GM19395 (cell line): Measurements from ENCODE around the gene SLC29A1.

ENCODE experiments used
- ATAC-seq: cut with Tn5 transposase; IDR thresholded peaks from one replicate; pipeline ENCODE4 v1.9.1; 2021; ENCODE audit warnings: mild to moderate bottlenecking, moderate library complexity; ENCODE audit not compliant: unreplicated experiment

SLC29A1 gene

GRCh38 chr6:44277763-44278162 is 54.4 kb downstream of the SLC29A1 start:
- no peak for ATAC-seq

DNA sequence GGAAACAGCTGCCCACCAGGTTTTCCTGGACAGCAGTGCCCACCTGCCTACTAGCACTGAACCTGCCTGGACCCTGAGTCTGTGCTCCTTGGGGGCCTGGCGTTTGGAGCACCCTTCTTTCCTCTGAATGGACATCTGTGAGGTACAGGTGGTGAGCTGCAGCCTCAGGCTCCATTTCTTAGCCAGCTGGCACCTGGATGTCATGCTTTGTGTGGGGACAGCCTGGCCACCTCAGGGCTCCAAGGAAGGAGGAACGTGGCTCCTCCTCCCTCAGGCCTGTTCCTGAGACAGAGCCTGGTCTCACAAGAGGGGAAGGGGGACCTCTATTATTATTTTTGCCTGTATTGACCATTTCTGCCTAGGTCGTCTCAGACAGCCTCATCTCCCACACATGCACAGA is 54.9 kb downstream of the SLC29A1 start:
- no peak for ATAC-seq

DNA sequence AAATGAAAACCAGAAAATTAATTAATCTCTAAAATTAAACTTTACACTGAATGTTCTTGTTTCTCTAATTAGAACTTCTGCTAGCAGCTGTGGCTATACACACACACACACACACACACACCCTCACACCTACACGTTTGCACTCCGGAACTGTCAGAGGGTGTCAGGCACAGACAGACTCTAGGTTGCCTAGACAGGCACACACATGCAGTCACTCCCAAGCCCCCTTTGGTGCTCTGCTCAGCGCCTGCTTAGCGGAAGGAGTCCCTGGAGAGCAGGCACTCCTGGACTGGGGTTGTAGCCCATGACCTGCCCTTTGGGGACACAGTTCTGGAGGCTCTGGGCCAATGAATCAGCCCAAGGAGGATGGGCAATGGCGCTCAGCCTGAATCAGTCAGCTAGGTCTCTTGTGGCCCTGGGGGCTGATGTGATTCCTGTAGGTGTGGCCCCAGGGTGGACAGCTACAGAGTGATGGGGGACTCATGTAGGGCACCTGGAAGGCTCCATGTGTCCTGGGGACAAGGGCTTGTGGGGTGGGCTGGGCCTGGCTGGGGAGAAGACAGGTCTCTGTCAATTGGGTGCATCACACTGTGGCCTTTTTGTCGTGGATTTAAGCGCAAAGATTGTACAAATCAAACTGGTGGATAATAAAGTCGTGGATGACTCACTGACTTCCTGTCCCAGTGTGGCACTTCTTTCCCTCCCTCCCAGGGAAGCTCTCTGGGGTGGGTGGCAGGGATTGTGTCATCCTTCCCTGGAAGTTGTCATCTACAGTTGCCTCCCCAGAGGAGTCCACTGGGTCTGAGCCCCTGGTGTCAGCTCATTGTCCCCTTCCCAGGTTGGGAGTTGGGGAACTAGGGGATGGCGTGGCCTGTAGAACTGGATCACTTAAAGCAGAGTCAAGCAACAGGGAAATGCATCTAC is 55.6 kb downstream of the SLC29A1 start:
- ATAC-seq = no peak
